CD4-positive, alpha-beta T cell treated with Interleukin-6 at 100 ng/mL for 8 hours (primary cell): ENCODE data around the gene SORCS3.

Experiments
- DNase-seq: peaks from one replicate; pipeline ENCODE4 v3.0.0-alpha.2; 2020; ENCODE audit warnings: mixed read lengths, low spot score

The SORCS3 gene

GRCh38 chr10:105023211-105024111 lies 382.4 kb downstream of the SORCS3 start:
- no peak for DNase-seq

- no peak for DNase-seq
These were observed 383.1 kb downstream of the SORCS3 start for GRCh38 chr10:105024184-105024583.

GRCh38 chr10:105025092-105025491 lies 384.0 kb downstream of the SORCS3 start:
- no peak for DNase-seq

- no peak for DNase-seq
These were observed 385.5 kb downstream of the SORCS3 start for GRCh38 chr10:105026566-105026965.

GRCh38 chr10:105029286-105029685 lies 388.2 kb downstream of the SORCS3 start:
- no peak for DNase-seq

- no peak for DNase-seq
These were observed 395.9 kb downstream of the SORCS3 start for GRCh38 chr10:105037022-105037421.

GRCh38 chr10:105041956-105042355 lies 400.9 kb downstream of the SORCS3 start:
- no peak for DNase-seq

- no peak for DNase-seq
These were observed 401.9 kb downstream of the SORCS3 start for GRCh38 chr10:105042906-105043552.

GRCh38 chr10:105044902-105045301 lies 403.8 kb downstream of the SORCS3 start:
- DNase-seq = no peak

GRCh38 chr10:105056413-105056812 lies 415.3 kb downstream of the SORCS3 start:
- no peak for DNase-seq

GRCh38 chr10:105062951-105063350 lies 421.9 kb downstream of the SORCS3 start:
- no peak for DNase-seq

GRCh38 chr10:105063796-105064195 lies 422.7 kb downstream of the SORCS3 start:
- DNase-seq = no peak

- DNase-seq = no peak
These were observed 427.4 kb downstream of the SORCS3 start for GRCh38 chr10:105068497-105068896.

GRCh38 chr10:105070249-105070648 lies 429.2 kb downstream of the SORCS3 start:
- no peak for DNase-seq

GRCh38 chr10:105070952-105071351 lies 429.9 kb downstream of the SORCS3 start:
- DNase-seq = no peak

GRCh38 chr10:105071980-105072379 lies 430.9 kb downstream of the SORCS3 start:
- DNase-seq = no peak

- no peak for DNase-seq
These were observed 432.9 kb downstream of the SORCS3 start for GRCh38 chr10:105073999-105074398.

GRCh38 chr10:105075031-105075430 lies 433.9 kb downstream of the SORCS3 start:
- DNase-seq = no peak

- no peak for DNase-seq
These were observed 444.9 kb downstream of the SORCS3 start for GRCh38 chr10:105085980-105086379.

GRCh38 chr10:105094048-105094447 lies 453.0 kb downstream of the SORCS3 start:
- no peak for DNase-seq

- DNase-seq = no peak
These were observed 455.2 kb downstream of the SORCS3 start for GRCh38 chr10:105096316-105096715.

- no peak for DNase-seq
These were observed 461.9 kb downstream of the SORCS3 start for GRCh38 chr10:105102977-105103376.

- no peak for DNase-seq
These were observed 463.2 kb downstream of the SORCS3 start for GRCh38 chr10:105104297-105104696.
